Astrocyte of the cerebellum (primary cell): Measurements from ENCODE around the gene KCTD16.

Experiments used
- DNase-seq: peaks from one replicate; pipeline ENCODE4 v3.0.0-alpha.2; 2011; ENCODE audit warnings: low read depth
- H3K4me3 ChIP-seq: 2 replicates; pipeline ENCODE4 v1.5.1; 2011; ENCODE audit warnings: mild to moderate bottlenecking, low read depth, low read length, moderate library complexity
- in situ Hi-C: cut with HindIII; loops from 2 replicates; pipeline ENCODE4 v1.10.0; 2017; ENCODE audit warnings: low sequenced_read_pairs
- TF ChIP-seq, protein P1 (sequence below): IDR thresholded peaks from 2 replicates; pipeline ENCODE4 v1.5.1; 2012; ENCODE audit warnings: low read length, low read depth, moderate library complexity, mild to moderate bottlenecking; ENCODE audit errors: missing control alignments

KCTD16 gene

GRCh38 chr5:144128844-144129243 is 41.8 kb upstream of the KCTD16 start:
- DNase-seq = no peak
- H3K4me3 ChIP-seq = no peak overlapping the region
- in situ Hi-C loops = no loop called here
- TF ChIP-seq, protein P1, sequence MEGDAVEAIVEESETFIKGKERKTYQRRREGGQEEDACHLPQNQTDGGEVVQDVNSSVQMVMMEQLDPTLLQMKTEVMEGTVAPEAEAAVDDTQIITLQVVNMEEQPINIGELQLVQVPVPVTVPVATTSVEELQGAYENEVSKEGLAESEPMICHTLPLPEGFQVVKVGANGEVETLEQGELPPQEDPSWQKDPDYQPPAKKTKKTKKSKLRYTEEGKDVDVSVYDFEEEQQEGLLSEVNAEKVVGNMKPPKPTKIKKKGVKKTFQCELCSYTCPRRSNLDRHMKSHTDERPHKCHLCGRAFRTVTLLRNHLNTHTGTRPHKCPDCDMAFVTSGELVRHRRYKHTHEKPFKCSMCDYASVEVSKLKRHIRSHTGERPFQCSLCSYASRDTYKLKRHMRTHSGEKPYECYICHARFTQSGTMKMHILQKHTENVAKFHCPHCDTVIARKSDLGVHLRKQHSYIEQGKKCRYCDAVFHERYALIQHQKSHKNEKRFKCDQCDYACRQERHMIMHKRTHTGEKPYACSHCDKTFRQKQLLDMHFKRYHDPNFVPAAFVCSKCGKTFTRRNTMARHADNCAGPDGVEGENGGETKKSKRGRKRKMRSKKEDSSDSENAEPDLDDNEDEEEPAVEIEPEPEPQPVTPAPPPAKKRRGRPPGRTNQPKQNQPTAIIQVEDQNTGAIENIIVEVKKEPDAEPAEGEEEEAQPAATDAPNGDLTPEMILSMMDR = no peak

GRCh38 chr5:144130306-144130705 is 40.4 kb upstream of the KCTD16 start:
- no peak for DNase-seq
- TF ChIP-seq, protein P1 = no peak
- in situ Hi-C loops = no loop called here
- no peak overlapping the region for H3K4me3 ChIP-seq

- in situ Hi-C loops = no loop called here
- no peak overlapping the region for H3K4me3 ChIP-seq
- TF ChIP-seq, protein P1 = no peak
- no peak for DNase-seq
These were observed 39.4 kb upstream of the KCTD16 start for GRCh38 chr5:144131261-144131660.

DNA sequence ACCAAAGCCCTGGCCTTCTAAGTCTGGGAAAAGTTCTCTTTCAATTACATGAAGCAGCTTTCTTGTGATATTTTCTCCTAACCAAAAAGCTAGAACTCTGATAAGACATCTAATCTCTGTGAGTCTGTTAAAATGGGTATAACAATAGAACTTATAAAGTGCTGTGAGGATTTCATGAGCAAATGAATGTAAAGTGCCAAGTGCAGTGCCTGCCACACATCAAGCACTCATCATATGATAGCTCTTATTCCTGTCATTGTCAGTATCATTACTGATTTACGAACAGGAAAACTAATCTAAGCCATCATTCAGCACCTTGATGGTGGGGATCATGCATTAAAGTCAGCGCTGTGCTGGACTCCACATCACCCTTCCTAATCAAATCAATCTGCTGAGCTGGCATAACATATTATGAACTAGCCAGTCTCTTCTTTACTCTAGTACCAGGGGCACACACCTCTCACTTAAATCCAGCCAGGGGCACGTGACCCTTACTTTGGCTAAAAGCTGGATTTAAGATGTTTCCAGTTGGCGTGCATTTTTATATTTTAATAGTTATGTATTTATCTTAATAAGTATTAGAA is 37.5 kb upstream of the KCTD16 start:
- TF ChIP-seq, protein P1 = no peak
- no peak for DNase-seq
- H3K4me3 ChIP-seq = no peak overlapping the region
- in situ Hi-C loops = no loop called here

DNA sequence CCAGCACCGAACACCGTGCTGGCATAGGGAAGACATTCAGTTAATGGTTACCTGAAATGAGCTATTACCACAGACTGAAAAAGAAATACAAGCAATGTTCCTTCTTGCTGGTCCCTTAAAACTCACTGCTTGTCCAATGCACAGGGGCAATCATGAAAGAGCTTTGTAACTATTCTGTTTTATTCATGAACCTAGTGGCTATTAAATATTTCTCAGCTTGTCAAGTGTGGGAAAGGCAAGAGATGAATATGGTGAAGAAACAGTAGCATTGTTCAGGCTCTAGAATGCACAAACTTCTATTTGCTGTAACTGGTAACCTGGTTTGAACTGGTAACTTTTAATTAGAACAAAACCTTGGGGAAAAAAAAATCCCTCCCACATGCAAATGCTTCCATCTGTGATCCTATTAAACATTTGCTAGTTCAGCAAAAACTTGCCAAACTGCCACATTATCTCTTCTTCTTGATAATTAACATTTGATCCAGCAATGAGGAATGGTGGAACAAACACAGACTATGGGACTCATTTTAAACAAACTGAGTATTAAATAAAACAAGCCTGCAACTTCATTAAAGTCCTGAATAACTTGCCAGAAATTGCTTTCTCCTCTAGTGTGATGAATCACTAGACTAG is 36.4 kb upstream of the KCTD16 start:
- no peak overlapping the region for H3K4me3 ChIP-seq
- TF ChIP-seq, protein P1 = no peak
- in situ Hi-C loops = no loop called here
- DNase-seq = no peak

DNA sequence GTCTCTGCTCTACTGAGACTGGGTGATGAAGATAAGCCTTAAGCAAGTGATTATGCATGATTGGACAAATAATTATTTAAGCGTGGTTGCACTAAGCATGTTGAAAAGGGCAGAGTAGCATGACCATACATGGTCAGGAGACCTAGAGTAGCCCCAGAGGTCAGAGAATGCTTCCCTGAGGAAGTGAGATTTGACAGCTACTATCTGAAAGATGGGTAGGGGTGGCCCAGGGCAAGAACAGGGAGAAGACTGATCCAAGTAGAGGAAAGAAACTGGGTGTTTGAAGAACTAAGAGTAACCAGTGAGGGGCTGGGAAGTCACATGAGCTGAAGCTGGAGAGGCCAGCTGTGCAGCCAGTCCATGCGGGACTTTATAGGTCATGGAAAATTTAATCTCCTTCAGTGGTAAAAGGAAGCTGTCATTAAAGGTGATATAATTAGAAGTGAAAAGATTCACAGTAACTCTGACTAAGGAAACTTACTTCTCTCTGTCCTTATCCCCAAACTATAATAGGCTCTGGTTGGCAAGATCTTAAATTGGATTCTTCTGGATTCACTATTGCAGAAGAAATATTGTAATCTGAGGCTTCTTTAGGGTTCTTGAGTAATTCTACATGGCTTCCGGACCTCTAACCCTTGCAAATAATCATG is 35.4 kb upstream of the KCTD16 start:
- no peak overlapping the region for H3K4me3 ChIP-seq
- DNase-seq = no peak
- TF ChIP-seq, protein P1 = no peak
- in situ Hi-C loops = no loop called here
